Right cardiac atrium (tissue), 5 donors: Measurements from ENCODE around the gene NEAT1. TPM values are rescaled to one million over a fixed set of nuclear protein-coding genes. Genes with fewer than 3 reads are reported as not detected.

Experiments used
- ATAC-seq, 2 donors: fragments of 200-7000 bp; cut with Tn5 transposase; one replicate each; pipeline versions ENCODE4 v1.8.0 to v1.9.1; 2020; ENCODE audit warnings: moderate library complexity in 2 of 2, mild to moderate bottlenecking in 1 of 2
- DNase-seq, 3 donors: peaks; one replicate each; pipeline ENCODE4 v3.0.0-alpha.2; 2020
- H3K27ac ChIP-seq: one replicate; pipeline ENCODE4 v1.5.1; 2013; ENCODE audit warnings: mild to moderate bottlenecking, low read length, control low read depth, moderate library complexity
- H3K27me3 ChIP-seq: one replicate; pipeline ENCODE4 v1.6.1; 2013; ENCODE audit not compliant: control insufficient read depth, insufficient read depth
- H3K4me1 ChIP-seq: one replicate; pipeline ENCODE4 v1.6.1; 2013; ENCODE audit warnings: low read length; ENCODE audit not compliant: control insufficient read depth, insufficient read depth
- H3K4me3 ChIP-seq: one replicate; pipeline ENCODE4 v1.5.1; 2013; ENCODE audit warnings: low read length, control low read depth
- H3K9me3 ChIP-seq: one replicate; pipeline ENCODE4 v1.6.1; 2013; ENCODE audit warnings: low read length; ENCODE audit not compliant: control insufficient read depth
- WGBS: extraction: QIAGEN DNeasy Blood & Tissue Kit; methylation state at CpG from one replicate; pipeline ENCODE4 v1.1.7; 2013; 5-methylcytosine and 5-hydroxymethylcytosine counted together
- intact Hi-C, 4 donors: fragments of 100-400 bp; cut with DNase I; formaldehyde crosslinking; loops; one replicate each; pipeline versions ENCODE4 v1.11.0 to v1.14.0; 2022 to 2023
- polyA plus RNA-seq: library from polyadenylated mRNA; stranded (reverse); fragments of 200-250 nt; gene quantifications from one replicate; pipeline ENCODE4 v1.2.3, GENCODE V29; 2013
- total RNA-seq, 4 donors: library from RNA; stranded (reverse); fragmentation: NEBNext Ultra II Directional; extraction: Animal tissue kit (Norgen Biotek cat#: 25700); gene quantifications; one replicate each; pipeline ENCODE4 v1.2.1, GENCODE V29; 2021
- donor health status: healthy with polysubstance abuse.
- donor health status: DM: no; HTN: yes; CAD: no.
- donor health status: DM: no; HTN: no; CAD: no.
- donor health status: DM: no; HTN: yes; CAD: no; lungs with severe emphysema.
- donor health status: DM: yes; HTN: yes; CAD: no.

The NEAT1 gene
- total and polyA plus RNA-seq, 5 donors = 346 to 441 (median 440) TPM

DNA sequence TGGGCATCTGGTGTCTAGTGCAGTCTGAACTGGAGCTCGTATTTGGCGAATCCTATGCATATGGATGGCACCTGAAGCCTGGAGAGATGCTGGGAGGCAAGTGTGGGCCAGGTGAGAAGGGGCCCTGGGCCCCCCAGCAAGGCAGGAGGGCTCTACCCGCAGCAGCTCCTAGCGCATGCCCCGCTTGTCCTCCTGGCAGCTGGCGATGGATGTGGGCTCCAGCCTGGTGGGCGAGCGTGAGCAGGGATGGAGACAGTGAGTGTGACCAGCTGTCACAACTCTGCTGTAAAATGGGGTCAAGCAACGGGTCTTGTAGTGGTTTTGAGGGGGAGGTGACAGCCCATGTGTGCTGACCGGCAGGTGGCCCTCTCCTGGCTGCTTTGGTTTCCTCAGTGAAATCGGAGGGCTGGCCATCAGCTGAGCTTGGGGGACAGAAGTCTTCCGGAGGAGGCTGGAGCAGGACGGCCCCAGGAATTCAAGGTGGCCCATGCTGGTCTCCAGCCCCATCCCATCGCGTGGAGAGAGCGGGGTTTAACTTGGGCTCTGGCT lies 24.2 kb upstream of the NEAT1 start:
- no peak overlapping the region for H3K27ac ChIP-seq
- H3K4me3 ChIP-seq = no peak overlapping the region
- H3K27me3 ChIP-seq = no peaks in the 10 kb centered on the region
- intact Hi-C loops = no loop called here
- H3K9me3 ChIP-seq = no peaks in the 10 kb centered on the region
- 80% methylated on average over 16 of the region's 16 CpGs for WGBS
- H3K4me1 ChIP-seq = no peaks in the 10 kb centered on the region
- DNase-seq = no peak
- ATAC-seq = no peak

DNA sequence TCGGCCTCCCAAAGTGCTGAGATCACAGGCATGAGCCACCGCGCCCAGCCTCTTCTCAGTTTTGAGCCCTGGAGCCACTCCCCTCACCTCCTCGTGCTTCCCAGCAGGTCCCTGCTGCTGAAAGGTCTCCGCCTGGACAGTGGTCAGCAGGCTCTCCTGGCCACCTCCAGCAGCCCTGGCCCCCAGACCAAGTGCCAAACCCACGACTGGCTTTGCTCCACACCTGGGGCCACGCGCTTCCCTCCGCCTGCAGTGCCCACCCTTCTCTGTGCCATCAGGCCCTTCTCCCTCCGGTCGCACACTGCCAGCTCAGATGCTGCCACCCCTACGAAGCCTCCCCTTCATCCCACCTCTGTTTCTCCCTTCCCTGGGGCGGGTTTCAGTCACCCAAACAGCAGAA lies 23.3 kb upstream of the NEAT1 start:
- Histone ChIP-seq H3K9me3 (no peaks in the 10 kb centered on the region), H3K27ac (no peak overlapping the region), H3K27me3 (no peaks in the 10 kb centered on the region), H3K4me1 (no peaks in the 10 kb centered on the region), H3K4me3 (no peak overlapping the region)
- ATAC-seq = no peak
- intact Hi-C loops = no loop called here
- DNase-seq = no peak
- WGBS = 88% methylated on average over 13 of the region's 13 CpGs

DNA sequence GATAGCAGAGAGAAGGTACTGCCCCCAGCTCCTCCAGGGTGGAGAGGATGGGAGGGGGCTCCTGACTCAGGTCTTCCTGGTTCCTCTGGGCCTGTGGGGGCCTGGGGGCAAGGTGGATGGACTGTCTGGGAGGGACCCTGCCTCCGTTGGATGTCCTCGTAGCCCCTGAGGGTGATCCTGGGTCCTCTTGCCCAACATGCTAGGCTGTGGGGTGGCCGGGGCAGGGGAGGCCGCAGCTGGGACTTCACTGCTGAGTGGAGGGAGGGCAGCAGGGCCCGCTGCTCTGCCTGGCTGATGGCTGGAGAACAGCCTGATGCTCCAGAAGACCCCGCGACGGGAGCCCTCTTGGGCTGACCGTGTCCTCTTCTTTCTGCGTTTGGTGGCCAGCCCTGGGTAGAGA lies 22.8 kb upstream of the NEAT1 start:
- Histone ChIP-seq H3K27ac (no peak overlapping the region), H3K9me3 (no peaks in the 10 kb centered on the region), H3K27me3 (no peaks in the 10 kb centered on the region), H3K4me1 (no peaks in the 10 kb centered on the region), H3K4me3 (no peak overlapping the region)
- DNase-seq = no peak
- WGBS = 94% methylated on average over 10 of the region's 10 CpGs
- intact Hi-C loops = no loop called here
- ATAC-seq = peak in 1 of 2 donors; percentile 2

DNA sequence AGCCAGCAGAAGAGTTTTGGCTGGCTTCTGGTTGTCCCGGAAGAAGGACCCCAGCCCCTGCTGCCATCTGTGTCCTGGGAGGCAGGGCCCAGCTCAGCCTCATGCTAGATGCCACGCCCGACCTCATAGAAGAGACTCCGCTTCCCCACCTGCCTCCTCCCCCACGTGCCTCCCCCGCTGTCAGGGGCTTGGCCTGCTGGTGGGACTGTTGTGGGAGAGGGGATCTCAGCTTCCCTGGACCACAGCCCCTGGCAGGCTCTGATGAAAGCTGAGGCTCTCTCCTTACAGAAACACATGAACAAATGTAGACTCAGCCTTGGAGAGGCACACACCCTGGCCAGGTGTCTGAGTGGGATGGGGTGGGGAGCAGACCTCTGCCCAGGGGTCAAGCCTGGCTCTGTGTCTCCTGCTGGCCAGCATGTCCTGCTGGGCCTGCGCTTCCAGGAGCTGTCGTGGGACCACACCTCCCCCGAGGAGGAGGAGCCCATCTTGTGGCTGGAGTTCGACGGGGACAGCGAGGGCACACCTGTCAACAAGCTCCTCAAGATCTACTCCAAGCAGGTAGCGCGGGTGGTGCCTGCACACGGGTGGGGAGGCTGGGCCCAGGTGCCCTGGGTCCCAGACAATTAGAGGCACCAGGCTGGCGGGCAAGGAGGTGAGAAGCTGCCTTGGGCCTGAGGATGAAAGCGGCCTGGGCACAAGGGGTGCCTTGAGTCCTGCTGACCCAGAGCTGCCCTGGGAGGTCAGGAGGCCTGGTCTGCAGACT lies 22.1 kb upstream of the NEAT1 start:
- 82% methylated on average over 17 of the region's 17 CpGs for WGBS
- Histone ChIP-seq H3K27ac (no peak overlapping the region), H3K27me3 (no peaks in the 10 kb centered on the region), H3K4me1 (no peaks in the 10 kb centered on the region), H3K4me3 (no peak overlapping the region), H3K9me3 (no peaks in the 10 kb centered on the region)
- ATAC-seq (no peak), DNase-seq (peak in 1 of 3 donors; percentile 41)
- intact Hi-C loops = no loop called here

DNA sequence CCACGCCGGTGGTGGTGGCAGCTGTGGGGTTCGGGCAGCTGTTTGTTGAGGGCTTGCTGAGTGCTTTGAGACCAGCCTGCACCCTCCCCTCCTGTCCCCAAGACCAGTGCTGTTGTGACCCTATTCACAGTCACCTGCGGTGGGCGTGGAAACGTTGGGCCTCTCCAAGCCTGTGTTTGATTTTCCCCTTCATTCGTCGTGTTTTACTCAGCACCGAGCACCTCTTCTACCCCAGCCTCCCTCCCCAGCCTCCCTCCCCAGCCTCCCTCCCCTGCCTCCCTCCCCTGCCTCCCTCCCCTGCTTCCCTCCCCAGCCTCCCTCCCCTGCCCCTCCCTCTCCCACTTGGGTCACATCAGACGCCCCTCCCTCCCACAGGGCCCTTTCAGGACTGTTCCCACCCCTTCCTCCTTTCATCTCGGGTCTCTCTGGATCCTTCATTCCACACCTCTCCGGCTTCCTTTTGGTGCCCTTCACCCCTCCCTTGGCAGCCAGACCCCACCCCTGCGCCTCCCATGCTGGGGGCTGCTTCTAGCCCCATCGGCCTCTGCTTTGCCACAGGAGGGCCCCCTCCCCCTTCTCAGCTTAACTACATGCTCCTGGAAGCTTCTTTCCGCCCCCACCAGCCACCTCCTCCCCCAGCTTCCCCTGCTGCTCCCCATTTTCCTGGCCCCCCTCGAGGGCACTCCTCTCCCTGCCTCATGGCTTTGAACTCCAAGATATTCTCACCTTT lies 21.4 kb upstream of the NEAT1 start:
- intact Hi-C loops = no loop called here
- ATAC-seq (no peak), DNase-seq (peak in 1 of 3 donors; percentile 52)
- Histone ChIP-seq H3K4me1 (no peaks in the 10 kb centered on the region), H3K27me3 (no peaks in the 10 kb centered on the region), H3K27ac (no peak overlapping the region), H3K4me3 (no peak overlapping the region), H3K9me3 (no peaks in the 10 kb centered on the region)
- 80% methylated on average over 16 of the region's 16 CpGs for WGBS

DNA sequence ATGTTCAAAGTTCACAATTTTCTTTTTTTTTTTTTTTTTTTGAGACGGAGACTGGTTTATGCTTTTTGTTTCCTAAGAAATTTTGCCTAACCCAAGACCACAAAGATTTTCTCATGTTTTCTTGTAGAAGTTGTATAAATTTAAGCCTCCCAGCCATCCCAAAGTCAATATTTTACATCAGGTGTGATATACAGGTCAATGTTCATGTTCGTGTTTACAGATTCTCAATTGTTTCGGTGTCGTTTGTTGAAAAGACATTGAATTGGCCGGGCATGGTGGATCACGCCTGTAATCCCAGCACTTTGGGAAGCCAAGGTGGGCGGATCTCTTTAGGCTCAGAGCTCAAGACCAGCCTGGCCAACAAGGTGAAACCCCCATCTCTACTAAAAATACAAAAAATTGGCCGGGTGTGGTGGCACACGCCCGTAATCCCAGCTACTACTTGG lies 20.8 kb upstream of the NEAT1 start:
- H3K27me3 ChIP-seq = no peaks in the 10 kb centered on the region
- no peaks in the 10 kb centered on the region for H3K4me1 ChIP-seq
- ATAC-seq = no peak
- DNase-seq = no peak
- 89% methylated on average over 10 of the region's 10 CpGs for WGBS
- H3K27ac ChIP-seq = no peak overlapping the region
- intact Hi-C loops = no loop called here
- no peak overlapping the region for H3K4me3 ChIP-seq
- no peaks in the 10 kb centered on the region for H3K9me3 ChIP-seq

DNA sequence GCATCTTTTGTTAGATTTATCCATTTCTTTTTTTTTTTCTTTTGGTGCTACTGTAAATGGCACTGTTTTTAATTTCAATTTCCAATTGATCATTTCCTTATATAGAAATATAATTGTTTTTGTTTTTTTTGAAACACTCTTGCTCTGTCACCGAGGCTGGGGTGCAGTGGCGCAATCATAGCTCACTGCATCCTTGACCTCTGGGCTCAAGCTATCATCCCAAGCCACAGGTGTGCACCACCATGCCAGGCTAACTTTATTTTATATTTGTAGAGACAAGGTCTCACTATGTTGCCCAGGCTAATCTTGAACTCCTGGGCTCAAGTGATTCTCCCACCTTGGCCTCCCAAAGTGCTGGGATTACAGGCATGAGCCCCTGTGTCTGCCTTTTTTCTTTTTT lies 19.8 kb upstream of the NEAT1 start:
- intact Hi-C loops = no loop called here
- WGBS = 83% methylated on average over 2 of the region's 2 CpGs
- Histone ChIP-seq H3K27ac (no peak overlapping the region), H3K9me3 (no peaks in the 10 kb centered on the region), H3K27me3 (no peaks in the 10 kb centered on the region), H3K4me3 (no peak overlapping the region), H3K4me1 (no peaks in the 10 kb centered on the region)
- DNase-seq (no peak), ATAC-seq (no peak)

DNA sequence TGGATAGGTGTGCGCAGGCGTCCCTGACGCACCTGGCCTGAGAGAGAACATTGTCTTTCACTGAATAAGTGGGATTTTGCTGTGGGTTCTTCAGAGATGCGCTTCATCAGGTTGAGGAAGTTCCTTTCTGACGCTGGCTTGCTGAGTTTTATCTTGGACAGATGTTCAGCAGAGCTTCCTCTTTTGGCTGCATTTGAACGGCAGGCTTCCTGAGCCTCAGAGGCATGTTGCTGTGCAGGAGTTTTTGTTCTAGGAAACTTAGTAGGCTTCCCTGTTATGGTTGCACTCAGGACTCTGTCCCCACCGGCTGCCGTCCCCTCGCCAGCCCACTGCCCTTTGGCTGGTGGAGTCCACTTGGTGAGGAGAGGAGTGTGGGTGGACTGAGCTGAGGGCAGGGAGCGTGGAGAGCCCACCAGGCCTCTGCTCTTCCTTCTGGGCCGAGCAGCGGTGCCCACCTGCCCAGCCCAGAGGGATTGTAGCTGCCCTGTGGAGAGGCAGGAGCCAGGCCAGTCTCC lies 18.9 kb upstream of the NEAT1 start:
- DNase-seq = peak in 1 of 3 donors; percentile 44
- Histone ChIP-seq H3K27ac (peak overlapping the region; percentile 1), H3K9me3 (no peaks in the 10 kb centered on the region), H3K27me3 (no peaks in the 10 kb centered on the region), H3K4me3 (no peak overlapping the region), H3K4me1 (no peaks in the 10 kb centered on the region)
- 62% methylated on average over 12 of the region's 12 CpGs for WGBS
- intact Hi-C loops = no loop called here
- peak; percentile 15 to 27 for ATAC-seq

DNA sequence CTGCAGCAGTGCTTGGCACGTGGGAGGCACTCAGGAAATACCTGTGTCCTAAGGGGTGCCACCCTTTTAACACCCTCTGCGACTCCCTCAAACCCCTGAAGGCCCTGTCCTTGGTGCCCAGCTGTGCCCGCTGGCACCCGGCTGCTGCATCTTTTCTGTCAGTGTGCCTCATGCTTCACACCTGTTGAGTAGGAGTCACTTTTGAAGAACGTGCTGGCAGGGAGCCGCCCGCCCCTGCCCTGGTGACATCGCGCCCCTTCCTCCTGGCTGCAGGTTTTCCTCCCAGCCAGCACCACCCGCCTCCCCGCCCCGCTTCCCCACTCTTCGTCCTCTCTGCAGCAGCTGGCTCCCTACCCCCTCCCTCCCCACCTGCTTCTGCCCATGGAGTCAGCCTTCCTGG lies 18.4 kb upstream of the NEAT1 start:
- H3K27ac ChIP-seq = no peak overlapping the region
- WGBS = 73% methylated on average over 13 of the region's 13 CpGs
- no peaks in the 10 kb centered on the region for H3K27me3 ChIP-seq
- ATAC-seq = no peak
- intact Hi-C loops = no loop called here
- DNase-seq = peak in 1 of 3 donors; percentile 25
- H3K4me3 ChIP-seq = no peak overlapping the region
- H3K9me3 ChIP-seq = no peaks in the 10 kb centered on the region
- no peaks in the 10 kb centered on the region for H3K4me1 ChIP-seq

DNA sequence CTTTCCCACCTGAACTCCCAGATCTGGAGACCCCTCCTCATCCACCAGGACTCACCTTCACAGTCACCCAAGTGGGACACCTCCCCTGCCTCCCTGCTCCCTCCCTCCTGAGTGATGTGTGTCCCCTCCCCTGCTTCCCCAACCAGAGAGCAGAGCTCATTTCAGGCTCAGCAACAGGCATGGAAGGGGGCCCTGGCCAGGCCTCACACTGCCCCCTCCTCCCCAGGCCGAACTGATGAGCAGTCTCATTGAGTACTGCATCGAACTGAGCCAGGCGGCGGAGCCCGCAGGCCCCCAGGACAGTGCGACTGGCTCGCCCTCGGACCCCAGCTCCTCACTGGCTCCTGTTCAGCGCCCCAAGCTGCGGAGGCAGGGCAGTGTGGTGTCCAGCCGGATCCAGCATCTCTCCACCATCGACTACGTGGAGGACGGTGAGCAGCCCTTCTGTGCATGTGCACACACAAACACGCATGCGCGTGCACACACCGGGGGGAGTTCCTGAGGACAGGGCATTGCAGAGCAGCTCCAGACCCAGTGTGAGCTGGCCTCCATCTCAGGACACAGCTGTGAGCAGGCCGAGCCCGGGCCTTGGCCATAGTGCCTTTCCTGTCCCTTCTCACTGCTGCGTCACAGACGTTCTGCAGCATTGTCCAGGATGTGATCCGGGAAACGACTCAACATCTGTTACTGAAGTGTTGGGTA lies 17.8 kb upstream of the NEAT1 start:
- WGBS = 86% methylated on average over 24 of the region's 24 CpGs
- Histone ChIP-seq H3K27ac (no peak overlapping the region), H3K27me3 (no peaks in the 10 kb centered on the region), H3K4me1 (no peaks in the 10 kb centered on the region), H3K4me3 (no peak overlapping the region), H3K9me3 (no peaks in the 10 kb centered on the region)
- DNase-seq = peak in 2 of 3 donors; percentile 59 to 70
- intact Hi-C loops = no loop called here
- peak; percentile 28 to 38 for ATAC-seq
